DND-41 (cell line): Measurements from ENCODE around the gene SUPV3L1.

ENCODE experiments used
- ATAC-seq: fragments of 200-7000 bp; cut with Tn5 transposase; 3 replicates; pipeline ENCODE4 v1.9.1; 2021; ENCODE audit warnings: low read depth; ENCODE audit not compliant: insufficient read depth
- DNase-seq: peaks from one replicate; pipeline ENCODE4 v3.0.0-alpha.2; 2020
- H2AFZ ChIP-seq: 2 replicates; pipeline ENCODE4 v1.6.0; 2012; ENCODE audit warnings: low read depth, low read length
- H3K27ac ChIP-seq: 2 replicates; pipeline ENCODE4 v1.5.1; 2012; ENCODE audit warnings: low read length, inconsistent platforms
- H3K27me3 ChIP-seq: fragments of 200-600 bp; sonication (generic); 2 replicates; pipeline ENCODE4 v1.6.0; 2012; ENCODE audit warnings: low read length, mild to moderate bottlenecking, inconsistent platforms; ENCODE audit not compliant: insufficient read depth, poor library complexity
- H3K36me3 ChIP-seq: 2 replicates; pipeline ENCODE4 v1.5.1; 2012; ENCODE audit warnings: low read length, inconsistent platforms; ENCODE audit not compliant: insufficient read depth
- H3K4me1 ChIP-seq: 2 replicates; pipeline ENCODE4 v1.5.1; 2012; ENCODE audit warnings: mild to moderate bottlenecking, low read length; ENCODE audit not compliant: insufficient read depth
- H3K4me2 ChIP-seq: 2 replicates; pipeline ENCODE4 v1.6.0; 2012; ENCODE audit warnings: mild to moderate bottlenecking, moderate library complexity, low read length, inconsistent platforms; ENCODE audit not compliant: insufficient read depth
- H3K4me3 ChIP-seq, 2 experiments: fragments of 200-600 bp in 1 of 2; shearing (Covaris generic) in 1 of 2; 2 replicates each; pipeline ENCODE4 v1.5.1; 2012 to 2016; ENCODE audit warnings: inconsistent platforms in 2 of 2, low read length in 2 of 2, mild to moderate bottlenecking in 2 of 2, low read depth in 1 of 2, moderate library complexity in 1 of 2
- H3K79me2 ChIP-seq: 2 replicates; pipeline ENCODE4 v1.6.0; 2012; ENCODE audit warnings: low read length, inconsistent platforms; ENCODE audit not compliant: insufficient read depth
- H3K9ac ChIP-seq: 2 replicates; pipeline ENCODE4 v1.6.0; 2012; ENCODE audit warnings: low read depth, mild to moderate bottlenecking, inconsistent platforms, low read length, moderate library complexity
- H3K9me3 ChIP-seq: 2 replicates; pipeline ENCODE4 v1.5.1; 2012; ENCODE audit warnings: low read length, moderate library complexity, mild to moderate bottlenecking, inconsistent platforms; ENCODE audit not compliant: insufficient read depth, severe bottlenecking
- H4K20me1 ChIP-seq: 2 replicates; pipeline ENCODE4 v1.6.0; 2012; ENCODE audit warnings: low read length; ENCODE audit not compliant: insufficient read depth
- EZH2 ChIP-seq: IDR thresholded peaks from 3 replicates; pipeline ENCODE4 v1.6.1; 2012; ENCODE audit warnings: borderline replicate concordance, low read depth, mild to moderate bottlenecking, moderate library complexity, low read length, inconsistent platforms; ENCODE audit not compliant: severe bottlenecking
- TF ChIP-seq, protein P1 (sequence below): IDR thresholded peaks from 2 replicates; pipeline ENCODE4 v1.5.1; 2012; ENCODE audit warnings: borderline replicate concordance, low read length, moderate library complexity, mild to moderate bottlenecking; ENCODE audit not compliant: poor library complexity, severe bottlenecking; ENCODE audit errors: extremely low read depth

SUPV3L1 gene

DNA sequence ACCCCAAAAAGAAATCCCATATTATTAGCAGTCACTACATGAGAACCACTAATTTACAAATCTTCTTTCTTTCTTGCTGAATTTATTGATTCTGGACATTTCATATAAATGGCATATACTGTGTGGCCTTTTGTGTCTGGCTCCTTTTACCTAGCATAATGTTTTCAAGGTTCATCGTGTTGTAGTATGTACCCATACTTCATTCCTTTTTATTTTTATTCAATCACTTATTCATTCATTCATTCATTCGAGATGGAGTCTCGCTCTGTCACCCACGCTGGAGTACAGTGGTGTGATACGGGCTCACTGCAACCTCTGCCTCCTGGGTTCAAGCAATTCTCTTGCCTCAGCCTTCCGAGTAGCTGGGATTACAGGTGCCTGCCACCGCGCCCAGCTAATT lies 34.2 kb upstream of the SUPV3L1 start:
- no peak overlapping the region for H2AFZ ChIP-seq
- H3K9me3 ChIP-seq, result no peaks in the 10 kb centered on the region
- no peak overlapping the region for H3K4me3 ChIP-seq
- ATAC-seq, result no peak
- no peak overlapping the region for H3K4me2 ChIP-seq
- DNase-seq, result no peak
- H3K27ac ChIP-seq, result no peak overlapping the region
- no peaks in the 10 kb centered on the region for H3K27me3 ChIP-seq
- H3K79me2 ChIP-seq, result peaks cover 85% of the 10 kb centered on the region
- TF ChIP-seq, protein P1, sequence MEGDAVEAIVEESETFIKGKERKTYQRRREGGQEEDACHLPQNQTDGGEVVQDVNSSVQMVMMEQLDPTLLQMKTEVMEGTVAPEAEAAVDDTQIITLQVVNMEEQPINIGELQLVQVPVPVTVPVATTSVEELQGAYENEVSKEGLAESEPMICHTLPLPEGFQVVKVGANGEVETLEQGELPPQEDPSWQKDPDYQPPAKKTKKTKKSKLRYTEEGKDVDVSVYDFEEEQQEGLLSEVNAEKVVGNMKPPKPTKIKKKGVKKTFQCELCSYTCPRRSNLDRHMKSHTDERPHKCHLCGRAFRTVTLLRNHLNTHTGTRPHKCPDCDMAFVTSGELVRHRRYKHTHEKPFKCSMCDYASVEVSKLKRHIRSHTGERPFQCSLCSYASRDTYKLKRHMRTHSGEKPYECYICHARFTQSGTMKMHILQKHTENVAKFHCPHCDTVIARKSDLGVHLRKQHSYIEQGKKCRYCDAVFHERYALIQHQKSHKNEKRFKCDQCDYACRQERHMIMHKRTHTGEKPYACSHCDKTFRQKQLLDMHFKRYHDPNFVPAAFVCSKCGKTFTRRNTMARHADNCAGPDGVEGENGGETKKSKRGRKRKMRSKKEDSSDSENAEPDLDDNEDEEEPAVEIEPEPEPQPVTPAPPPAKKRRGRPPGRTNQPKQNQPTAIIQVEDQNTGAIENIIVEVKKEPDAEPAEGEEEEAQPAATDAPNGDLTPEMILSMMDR, result no peak
- TF ChIP-seq EZH2, result no peak
- peaks cover 16% of the 10 kb centered on the region; the same call in 1 of the 2 replicates for H4K20me1 ChIP-seq
- no peak overlapping the region for H3K9ac ChIP-seq
- no peaks in the 10 kb centered on the region for H3K4me1 ChIP-seq
- H3K36me3 ChIP-seq, result peaks cover 5% of the 10 kb centered on the region; the same call in 1 of the 2 replicates

- no peak for ATAC-seq
- H3K79me2 ChIP-seq, result peaks cover 82% of the 10 kb centered on the region
- no peak overlapping the region for H2AFZ ChIP-seq
- no peak overlapping the region for H3K27ac ChIP-seq
- H3K4me3 ChIP-seq, result no peak overlapping the region
- H3K9me3 ChIP-seq, result no peaks in the 10 kb centered on the region
- no peak for TF ChIP-seq EZH2
- TF ChIP-seq, protein P1, result no peak
- H4K20me1 ChIP-seq, result peaks cover 15% of the 10 kb centered on the region; the same call in 1 of the 2 replicates
- no peak overlapping the region for H3K4me2 ChIP-seq
- no peak for DNase-seq
- no peaks in the 10 kb centered on the region for H3K27me3 ChIP-seq
- no peak overlapping the region for H3K9ac ChIP-seq
- no peaks in the 10 kb centered on the region for H3K4me1 ChIP-seq
- H3K36me3 ChIP-seq, result no peaks in the 10 kb centered on the region; the same call in 1 of the 2 replicates
Measured at GRCh38 chr10:69146759-69147158, 33.3 kb upstream of the SUPV3L1 start.

- no peak for DNase-seq
- Histone ChIP-seq H3K27ac (no peak overlapping the region), H3K79me2 (peaks cover 61% of the 10 kb centered on the region), H3K27me3 (no peaks in the 10 kb centered on the region), H4K20me1 (peaks cover 3% of the 10 kb centered on the region; the same call in 1 of the 2 replicates), H3K4me3 (no peak overlapping the region), H3K36me3 (no peaks in the 10 kb centered on the region), H3K9ac (no peak overlapping the region), H3K4me2 (no peak overlapping the region), H3K9me3 (no peaks in the 10 kb centered on the region), H2AFZ (no peak overlapping the region), H3K4me1 (no peaks in the 10 kb centered on the region)
- TF ChIP-seq EZH2, result no peak
- TF ChIP-seq, protein P1, result no peak
- ATAC-seq, result no peak
Measured at GRCh38 chr10:69151984-69152383, 28.1 kb upstream of the SUPV3L1 start.

GRCh38 chr10:69153227-69153626 lies 26.8 kb upstream of the SUPV3L1 start:
- Histone ChIP-seq H4K20me1 (peaks cover 3% of the 10 kb centered on the region; the same call in 1 of the 2 replicates), H3K9me3 (no peaks in the 10 kb centered on the region), H3K36me3 (peaks cover 11% of the 10 kb centered on the region), H3K27ac (no peak overlapping the region), H3K27me3 (no peaks in the 10 kb centered on the region), H3K4me1 (no peaks in the 10 kb centered on the region), H3K9ac (no peak overlapping the region), H3K4me3 (no peak overlapping the region), H3K4me2 (no peak overlapping the region), H3K79me2 (peaks cover 49% of the 10 kb centered on the region), H2AFZ (no peak overlapping the region)
- ATAC-seq (no peak), DNase-seq (no peak)
- TF ChIP-seq EZH2, result no peak
- TF ChIP-seq, protein P1, result no peak
